AG08395 (cell line): ENCODE data around the gene CEP70.
A peak's percentile ranks its signal among the peaks of the same experiment; 100 is the strongest.
"Not testable (repeated sequence)": the region's sequence is repeated elsewhere in the genome, so short reads cannot be mapped to it uniquely, and the experiment has no call there.

Experiments
- DNase-seq: peaks from one replicate; pipeline ENCODE4 v3.0.0; 2012; ENCODE audit warnings: mixed read lengths, low spot score

Gene CEP70

GRCh38 chr3:138513090-138513843 is 80.8 kb downstream of the CEP70 start:
- no peak for DNase-seq

- DNase-seq, result no peak
These were observed 82.1 kb downstream of the CEP70 start for GRCh38 chr3:138511945-138512344.

GRCh38 chr3:138509586-138509985 is 84.5 kb downstream of the CEP70 start:
- no peak for DNase-seq

- no peak for DNase-seq
These were observed 86.5 kb downstream of the CEP70 start for GRCh38 chr3:138507524-138507923.

GRCh38 chr3:138498991-138499390 is 95.1 kb downstream of the CEP70 start:
- no peak for DNase-seq

GRCh38 chr3:138497851-138498250 is 96.2 kb downstream of the CEP70 start:
- no peak for DNase-seq

- no peak for DNase-seq
These were observed 97.0 kb downstream of the CEP70 start for GRCh38 chr3:138497021-138497420.

GRCh38 chr3:138496436-138496835 is 97.6 kb downstream of the CEP70 start:
- DNase-seq, result no peak

- DNase-seq, result not testable (repeated sequence)
These were observed 98.4 kb downstream of the CEP70 start for GRCh38 chr3:138495638-138496037.

GRCh38 chr3:138494607-138494929 is 99.5 kb downstream of the CEP70 start:
- DNase-seq, result no peak

- DNase-seq, result peak; percentile 63
These were observed 100.1 kb downstream of the CEP70 start for GRCh38 chr3:138493804-138494606.

GRCh38 chr3:138492980-138493675 is 100.9 kb downstream of the CEP70 start:
- no peak for DNase-seq

GRCh38 chr3:138491971-138492370 is 102.1 kb downstream of the CEP70 start:
- DNase-seq, result no peak

- not testable (repeated sequence) for DNase-seq
These were observed 107.5 kb downstream of the CEP70 start for GRCh38 chr3:138486580-138486979.

GRCh38 chr3:138484672-138485071 is 109.4 kb downstream of the CEP70 start:
- DNase-seq, result not testable (repeated sequence)

GRCh38 chr3:138479438-138479863 is 114.6 kb downstream of the CEP70 start:
- DNase-seq, result peak; percentile 49

GRCh38 chr3:138477801-138478200 is 116.3 kb downstream of the CEP70 start:
- no peak for DNase-seq

- no peak for DNase-seq
These were observed 116.9 kb downstream of the CEP70 start for GRCh38 chr3:138477120-138477519.

GRCh38 chr3:138476526-138476925 is 117.5 kb downstream of the CEP70 start:
- no peak for DNase-seq

GRCh38 chr3:138474163-138474562 is 119.9 kb downstream of the CEP70 start:
- DNase-seq, result no peak

GRCh38 chr3:138473391-138473790 is 120.7 kb downstream of the CEP70 start:
- no peak for DNase-seq

- DNase-seq, result no peak
These were observed 121.8 kb downstream of the CEP70 start for GRCh38 chr3:138472141-138472825.
